Measurements from ENCODE around the gene ANKZF1. TPM values are rescaled to one million over a fixed set of nuclear protein-coding genes. Genes with fewer than 3 reads are reported as not detected.

Gene ANKZF1
- total RNA-seq, 1 experiment from 2014 or later: 26.3 TPM

DNA sequence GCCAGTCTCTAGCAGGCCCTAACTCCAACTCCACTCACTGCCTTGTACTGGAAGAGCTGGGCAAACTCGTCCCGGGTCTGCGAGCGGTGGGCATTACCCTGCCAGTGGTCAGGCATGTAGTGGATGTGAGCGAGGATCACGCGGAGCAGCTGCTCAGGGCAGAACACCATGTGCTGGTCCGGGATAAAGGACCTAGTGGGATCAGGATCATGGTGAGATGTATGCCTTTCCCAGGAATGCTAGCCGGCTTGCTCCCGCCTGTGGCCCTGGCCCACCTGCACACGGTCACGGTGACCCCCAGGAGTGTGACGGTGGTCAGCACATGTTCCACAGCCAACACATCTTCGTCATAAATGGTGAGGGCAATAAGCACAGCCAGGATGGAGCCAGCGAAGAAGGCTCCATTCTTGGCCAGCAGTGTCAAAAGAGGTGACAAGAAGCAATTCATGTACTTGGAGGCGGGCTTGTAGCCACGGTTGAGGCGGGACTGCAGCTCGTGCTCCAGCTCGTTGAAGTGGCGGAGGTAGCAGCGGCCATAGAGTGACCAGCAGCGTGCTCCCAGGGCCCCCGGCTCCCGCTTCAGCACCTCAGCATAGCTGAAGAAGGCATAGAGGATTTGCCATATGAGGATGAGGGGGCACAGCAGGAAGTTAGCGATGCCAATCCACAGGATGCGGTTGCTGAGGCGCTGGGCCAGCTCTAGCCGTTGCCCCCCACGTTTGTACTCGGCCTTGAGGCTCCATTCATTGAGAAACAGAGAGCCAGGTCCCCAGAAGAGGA lies 5.6 kb upstream of the ANKZF1 start:
- no peak for DNase-seq (ENCODE audit: low read depth)

DNA sequence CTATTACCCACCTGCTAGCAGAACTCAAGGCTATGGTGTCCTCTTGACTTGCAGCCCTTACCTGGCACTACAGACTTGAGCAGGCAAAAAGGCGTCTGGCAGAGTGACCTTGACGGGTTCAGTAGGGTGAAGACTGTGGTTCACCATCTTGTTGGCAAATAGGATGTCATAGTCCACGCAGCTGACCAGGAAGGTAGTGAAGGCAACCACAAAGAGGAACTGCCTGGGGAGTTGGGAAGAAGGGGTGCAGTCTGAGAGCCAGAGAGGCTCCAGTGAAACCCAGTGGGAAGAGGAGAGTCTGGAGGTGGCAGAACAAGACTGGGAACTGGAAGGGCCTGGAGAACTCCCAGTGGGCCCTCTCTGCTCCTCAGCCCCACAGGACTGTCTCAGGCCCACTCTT lies 4.3 kb upstream of the ANKZF1 start:
- no peak for DNase-seq (ENCODE audit: low read depth)

DNA sequence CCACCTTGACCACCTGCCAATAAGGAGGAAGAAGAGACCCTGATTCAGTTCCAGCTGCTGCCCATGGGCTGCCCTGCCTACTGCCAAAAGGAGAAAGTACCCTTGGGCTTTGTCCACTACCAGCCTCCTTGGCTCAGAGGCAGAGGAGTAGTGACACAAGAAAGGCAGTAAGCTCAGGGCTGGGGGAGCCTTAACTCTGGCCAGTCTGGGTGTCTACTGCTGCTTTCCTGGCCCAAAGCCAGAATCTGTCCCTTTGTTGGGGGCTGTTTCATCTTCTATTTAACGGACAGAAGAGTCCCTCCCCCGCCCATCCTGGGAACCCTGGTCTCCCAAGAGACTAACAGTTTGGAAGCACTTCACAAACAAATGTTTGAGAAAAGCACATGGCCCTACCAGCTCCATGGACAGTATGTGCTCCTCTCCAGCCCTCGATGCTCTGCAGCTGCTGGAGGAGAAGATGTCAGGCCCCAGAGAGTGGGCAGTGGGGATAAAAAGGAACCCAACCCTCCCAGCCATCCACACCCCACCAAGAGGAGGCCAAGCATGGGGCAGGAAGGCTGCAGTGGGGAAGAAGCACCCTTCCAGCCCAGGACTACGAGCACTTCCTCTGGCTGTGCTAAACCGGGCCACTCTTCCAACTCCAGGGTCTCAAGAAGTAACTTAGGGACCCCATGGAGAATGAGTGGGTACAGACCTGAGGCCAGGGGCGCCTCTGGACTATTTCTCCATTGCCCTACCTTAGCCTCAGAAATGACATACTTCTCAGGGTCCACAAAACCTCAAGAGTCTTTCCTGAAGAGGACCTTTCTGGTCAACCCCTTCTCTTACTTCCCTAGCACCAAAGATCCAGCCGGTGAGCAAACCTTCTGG lies 1.3 kb upstream of the ANKZF1 start:
- no peak for DNase-seq (ENCODE audit: low read depth)

- no peak for DNase-seq (ENCODE audit: low read depth)
Observed at GRCh38 chr2:219228911-219229304, 698 bp upstream of the ANKZF1 start.

GRCh38 chr2:219230059-219230540 lies 494 bp downstream of the ANKZF1 start:
- DNase-seq (ENCODE audit: low read depth): peak; percentile 44

GRCh38 chr2:219234331-219234730 lies 4.7 kb downstream of the ANKZF1 start:
- DNase-seq (ENCODE audit: low read depth): no peak

DNA sequence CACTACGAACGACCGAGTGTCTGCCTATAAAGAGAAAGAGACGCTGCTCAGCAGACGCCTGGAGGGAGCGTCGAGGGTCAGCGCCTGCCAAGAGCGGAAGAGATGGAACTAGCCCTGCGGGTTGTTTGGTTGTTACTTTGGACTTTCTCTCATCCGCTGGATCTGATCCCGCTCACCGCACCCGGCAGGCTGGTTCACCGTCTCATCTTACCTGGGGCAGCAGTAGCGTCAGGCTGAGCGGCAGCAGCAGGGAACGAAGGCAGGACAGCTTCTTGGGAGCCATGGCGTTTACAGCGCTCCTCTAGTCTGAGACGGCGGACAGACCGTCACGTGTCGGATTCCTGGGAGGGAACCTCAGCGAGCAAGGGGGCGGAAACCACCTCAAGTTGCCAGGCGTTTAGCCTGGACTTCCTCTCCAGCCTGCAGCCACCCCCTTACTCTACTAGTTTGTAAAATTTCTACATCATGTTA lies 13.7 kb downstream of the ANKZF1 start:
- DNase-seq (ENCODE audit: low read depth): no peak

- no peak for DNase-seq (ENCODE audit: low read depth)
Observed at GRCh38 chr2:219244789-219245147, 15.2 kb downstream of the ANKZF1 start.

- peak; percentile 93 for DNase-seq (ENCODE audit: low read depth)
Observed at GRCh38 chr2:219245148-219245898, 15.7 kb downstream of the ANKZF1 start, which contains the start of the genes GLB1L and STK16. GLB1L (minus strand) TSS chr2:219245444; CDS start chr2:219243573, 1,871 bp downstream. STK16 (plus strand) TSS chr2:219245479; CDS start chr2:219246000, 521 bp downstream.

- DNase-seq (ENCODE audit: low read depth): peak; percentile 13
Observed at GRCh38 chr2:219245899-219246230, 16.3 kb downstream of the ANKZF1 start.

- no peak for DNase-seq (ENCODE audit: low read depth)
Observed at GRCh38 chr2:219246559-219246958, 17.0 kb downstream of the ANKZF1 start.

DNA sequence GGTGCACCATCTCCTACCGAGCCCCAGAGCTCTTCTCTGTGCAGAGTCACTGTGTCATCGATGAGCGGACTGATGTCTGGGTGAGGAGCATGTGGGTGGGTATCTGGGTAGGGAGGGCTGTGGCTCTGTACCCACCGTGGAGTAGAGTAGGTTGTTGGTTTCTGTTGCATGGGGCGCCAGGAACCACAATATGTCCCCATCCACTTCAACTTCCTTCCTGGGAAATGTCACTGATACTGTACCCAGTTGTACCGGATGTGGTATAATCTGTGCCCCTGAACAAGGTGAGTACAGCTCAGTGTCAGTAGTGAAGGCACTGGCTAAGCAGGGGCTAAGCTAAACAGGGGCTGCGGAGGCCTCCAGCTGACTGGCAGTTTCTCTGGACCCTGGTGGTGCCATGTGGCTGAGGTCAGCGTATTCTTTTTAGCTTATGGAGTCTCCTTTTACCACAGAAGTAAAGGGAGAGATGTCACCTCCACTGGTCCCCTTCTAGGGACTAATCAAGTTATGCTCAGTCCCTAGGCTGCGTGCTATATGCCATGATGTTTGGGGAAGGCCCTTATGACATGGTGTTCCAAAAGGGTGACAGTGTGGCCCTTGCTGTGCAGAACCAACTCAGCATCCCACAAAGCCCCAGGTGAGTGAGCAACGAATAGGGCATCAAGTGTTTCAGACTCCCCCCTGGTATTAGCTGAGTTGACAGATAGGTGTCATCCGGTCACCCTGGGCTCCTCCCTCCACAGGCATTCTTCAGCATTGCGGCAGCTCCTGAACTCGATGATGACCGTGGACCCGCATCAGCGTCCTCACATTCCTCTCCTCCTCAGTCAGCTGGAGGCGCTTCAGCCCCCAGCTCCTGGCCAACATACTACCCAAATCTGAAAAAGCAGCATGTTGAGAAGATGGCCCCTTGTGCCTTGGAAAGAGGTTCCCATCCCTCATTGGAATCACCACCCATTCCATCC lies 18.4 kb downstream of the ANKZF1 start:
- no peak for DNase-seq (ENCODE audit: low read depth)

- no peak for DNase-seq (ENCODE audit: low read depth)
Observed at GRCh38 chr2:219248845-219249202, 19.2 kb downstream of the ANKZF1 start.

- peak; percentile 98 for DNase-seq (ENCODE audit: low read depth)
Observed at GRCh38 chr2:219249203-219249980, 19.8 kb downstream of the ANKZF1 start.

DNA sequence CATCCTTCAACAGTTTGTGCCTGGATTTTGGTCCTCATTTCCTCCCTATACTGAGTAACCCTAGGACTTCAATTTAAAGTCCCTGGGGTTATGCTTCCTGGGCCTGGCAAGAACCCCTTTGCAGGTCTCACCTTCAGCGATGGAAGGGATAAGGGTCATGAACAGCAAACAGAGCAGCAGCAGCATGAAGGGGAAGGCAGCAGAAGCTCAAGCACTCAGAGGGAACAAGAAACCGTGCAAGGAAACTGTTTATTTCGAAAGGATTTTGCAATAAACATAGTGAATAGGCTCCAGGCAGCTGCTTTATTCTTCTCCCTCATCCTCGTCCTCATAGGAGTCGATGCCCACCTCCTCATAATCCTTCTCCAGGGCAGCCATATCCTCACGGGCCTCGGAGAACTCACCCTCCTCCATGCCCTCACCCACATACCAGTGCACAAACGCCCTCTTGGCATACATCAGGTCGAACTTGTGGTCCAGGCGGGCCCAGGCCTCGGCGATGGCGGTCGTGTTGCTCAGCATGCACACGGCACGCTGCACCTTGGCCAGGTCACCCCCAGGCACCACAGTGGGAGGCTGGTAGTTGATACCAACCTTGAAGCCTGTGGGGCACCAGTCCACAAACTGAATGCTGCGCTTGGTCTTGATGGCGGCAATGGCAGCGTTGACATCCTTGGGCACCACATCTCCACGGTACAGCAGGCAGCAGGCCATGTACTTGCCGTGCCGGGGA lies 20.6 kb downstream of the ANKZF1 start:
- no peak for DNase-seq (ENCODE audit: low read depth)

DNA sequence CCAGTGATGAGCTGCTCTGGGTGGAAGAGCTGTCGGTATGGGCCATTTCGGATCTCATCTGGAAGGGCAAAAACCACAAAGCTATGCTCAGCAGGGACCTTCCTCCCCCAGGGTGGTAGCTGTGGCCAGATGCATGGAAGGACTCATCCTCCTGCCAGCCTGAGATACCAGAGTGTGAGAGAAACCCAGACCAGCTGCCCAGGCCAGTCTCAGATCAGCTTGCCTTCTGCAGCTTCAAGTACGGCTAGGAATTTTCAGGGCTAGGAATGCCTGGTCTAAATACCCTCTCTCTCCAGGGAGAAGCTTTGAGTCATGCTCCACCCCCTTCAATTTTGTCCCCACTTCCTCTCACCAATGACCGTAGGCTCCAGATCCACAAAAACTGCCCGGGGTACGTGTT lies 22.1 kb downstream of the ANKZF1 start:
- DNase-seq (ENCODE audit: low read depth): peak; percentile 98

DNA sequence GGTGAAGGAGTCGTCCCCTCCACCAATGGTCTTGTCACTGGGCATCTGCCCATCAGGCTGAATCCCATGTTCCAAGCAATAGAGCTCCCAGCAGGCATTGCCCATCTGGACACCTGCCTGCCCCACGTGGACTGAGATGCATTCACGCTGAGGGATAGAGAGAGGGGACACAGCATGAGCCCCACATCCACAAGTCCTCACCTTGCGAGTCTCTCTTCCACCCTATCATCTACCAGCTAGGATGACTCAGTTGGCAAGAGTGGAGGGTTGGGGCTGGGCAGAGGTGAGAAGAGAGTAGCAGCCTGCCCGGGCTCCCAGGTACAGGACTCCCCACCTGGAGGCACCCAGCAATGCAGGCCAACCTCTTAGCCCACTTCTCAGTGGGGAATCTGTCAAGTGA lies 22.5 kb downstream of the ANKZF1 start:
- DNase-seq (ENCODE audit: low read depth): no peak

DNA sequence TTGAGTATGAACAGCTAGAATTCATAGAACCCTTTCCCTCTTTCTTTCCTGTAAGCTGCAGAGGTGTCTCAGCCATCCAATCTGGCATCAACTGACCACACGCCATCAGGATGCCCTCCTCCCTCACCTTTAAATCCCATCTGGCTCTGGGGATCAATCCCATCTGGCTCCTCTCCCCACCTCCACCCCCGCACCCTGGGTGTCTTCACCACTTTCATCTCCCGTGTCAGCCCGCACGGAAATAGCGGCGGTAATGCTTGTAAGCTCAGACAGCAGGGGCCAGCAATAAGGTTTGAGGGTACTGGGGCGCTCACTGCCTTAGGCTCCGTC lies 22.9 kb downstream of the ANKZF1 start:
- DNase-seq (ENCODE audit: low read depth): peak; percentile 18
